ENCODE data around the gene SLC16A8. TPM values are rescaled to one million over a fixed set of nuclear protein-coding genes. Genes with fewer than 3 reads are reported as not detected.

SLC16A8 gene, protein sequence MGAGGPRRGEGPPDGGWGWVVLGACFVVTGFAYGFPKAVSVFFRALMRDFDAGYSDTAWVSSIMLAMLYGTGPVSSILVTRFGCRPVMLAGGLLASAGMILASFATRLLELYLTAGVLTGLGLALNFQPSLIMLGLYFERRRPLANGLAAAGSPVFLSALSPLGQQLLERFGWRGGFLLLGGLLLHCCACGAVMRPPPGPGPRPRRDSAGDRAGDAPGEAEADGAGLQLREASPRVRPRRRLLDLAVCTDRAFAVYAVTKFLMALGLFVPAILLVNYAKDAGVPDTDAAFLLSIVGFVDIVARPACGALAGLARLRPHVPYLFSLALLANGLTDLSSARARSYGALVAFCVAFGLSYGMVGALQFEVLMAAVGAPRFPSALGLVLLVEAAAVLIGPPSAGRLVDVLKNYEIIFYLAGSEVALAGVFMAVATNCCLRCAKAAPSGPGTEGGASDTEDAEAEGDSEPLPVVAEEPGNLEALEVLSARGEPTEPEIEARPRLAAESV
- polyA plus RNA-seq (2011; rRNA removed) (0.11 TPM in 1 of 2 replicates, not detected in the other), polyA minus RNA-seq (2011; rRNA and poly(A)+ RNA removed) (not detected in 2 replicates)

GRCh38 chr22:38083931-38084631 lies at the start of gene SLC16A8:
Gene SLC16A8, minus strand, starts transcription at chr22:38084184. Its CDS starts 1,311 bp downstream, at chr22:38082873.
- DNase-seq (ENCODE audit: low read depth, low spot score): no peak
- no peaks in the 10 kb centered on the region; the same call in 1 of the 2 replicates for H3K9me3 ChIP-seq (ENCODE audit: control insufficient read depth, insufficient read depth, low read length)
- no peak within 1 kb of the TSS for H3K4me3 ChIP-seq (ENCODE audit: low read depth, low read length)
- H3K27ac ChIP-seq (ENCODE audit: low read depth, low read length): no peak within 1 kb of the TSS
- TF ChIP-seq CTCF (IDR thresholded peaks at IDR 0.05; ENCODE audit: low read depth, low read length): no peak
- POLR2A ChIA-PET: no interaction called here
- CTCF ChIA-PET: interaction anchor here (0.5 to 0.6 kb wide), 2 partner anchors 10 to 278 kb away, joined by 4 to 5 read pairs; no protein-coding TSS in a partner anchor
- peaks cover 54% of the 10 kb centered on the region for H3K27me3 ChIP-seq (ENCODE audit: control insufficient read depth, insufficient read depth, low read length)

GRCh38 chr22:38133331-38133730 lies 49.3 kb upstream of the SLC16A8 start:
- no peak for DNase-seq (ENCODE audit: low read depth, low spot score)
- POLR2A ChIA-PET: no interaction called here
- Histone ChIP-seq H3K27me3 (ENCODE audit: control insufficient read depth, insufficient read depth, low read length) (no peaks in the 10 kb centered on the region), H3K27ac (ENCODE audit: low read depth, low read length) (no peak overlapping the region), H3K4me3 (ENCODE audit: low read depth, low read length) (no peak overlapping the region), H3K9me3 (ENCODE audit: control insufficient read depth, insufficient read depth, low read length) (no peaks in the 10 kb centered on the region; the same call in 1 of the 2 replicates)
- CTCF ChIA-PET: no interaction called here
- TF ChIP-seq CTCF (IDR thresholded peaks at IDR 0.05; ENCODE audit: low read depth, low read length): no peak

DNA sequence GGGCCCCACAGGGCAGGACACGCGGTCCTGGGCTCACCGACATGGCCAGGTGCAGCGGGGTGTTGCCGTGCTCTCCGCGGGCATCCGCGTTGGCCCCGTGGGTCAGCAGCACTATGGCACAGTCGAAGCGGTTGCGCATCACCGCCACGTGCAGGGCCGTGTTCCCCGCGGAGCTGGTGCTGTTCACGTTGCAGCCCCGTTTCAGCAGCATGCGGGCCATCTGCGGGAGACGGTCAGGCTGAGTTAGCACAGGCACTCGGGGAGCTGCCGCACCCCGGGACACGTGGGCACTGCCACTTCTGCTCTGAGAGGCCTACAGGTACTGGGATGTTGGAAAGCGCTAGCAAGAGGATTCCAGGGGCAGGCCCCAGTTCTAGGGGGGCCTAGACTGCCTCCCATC lies 48.8 kb upstream of the SLC16A8 start:
- no peak for DNase-seq (ENCODE audit: low read depth, low spot score)
- Histone ChIP-seq H3K27me3 (ENCODE audit: control insufficient read depth, insufficient read depth, low read length) (no peaks in the 10 kb centered on the region), H3K4me3 (ENCODE audit: low read depth, low read length) (no peak overlapping the region), H3K9me3 (ENCODE audit: control insufficient read depth, insufficient read depth, low read length) (no peaks in the 10 kb centered on the region; the same call in 1 of the 2 replicates), H3K27ac (ENCODE audit: low read depth, low read length) (no peak overlapping the region)
- ChIA-PET POLR2A (no interaction called here), CTCF (no interaction called here)
- no peak for TF ChIP-seq CTCF (IDR thresholded peaks at IDR 0.05; ENCODE audit: low read depth, low read length)

DNA sequence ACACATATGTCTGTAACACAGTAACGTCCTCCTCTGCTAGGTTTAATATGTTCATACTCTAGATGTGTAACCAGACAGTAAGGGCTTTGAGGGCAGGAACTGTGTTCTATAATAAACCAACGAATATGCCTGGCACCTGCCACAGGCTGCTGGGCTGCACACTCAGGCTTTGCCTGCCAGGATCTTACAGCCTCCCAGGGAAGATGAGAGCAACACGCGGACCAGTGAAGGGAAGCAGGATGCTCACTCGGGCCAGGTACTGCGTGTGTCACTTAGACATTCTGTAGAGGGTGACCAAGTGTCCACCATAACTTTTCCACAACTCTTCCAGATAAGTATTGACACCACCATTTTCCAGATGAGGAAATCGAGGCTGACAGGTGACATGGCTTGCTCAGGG lies 48.2 kb upstream of the SLC16A8 start:
- Histone ChIP-seq H3K4me3 (ENCODE audit: low read depth, low read length) (no peak overlapping the region), H3K9me3 (ENCODE audit: control insufficient read depth, insufficient read depth, low read length) (no peaks in the 10 kb centered on the region; the same call in 1 of the 2 replicates), H3K27ac (ENCODE audit: low read depth, low read length) (no peak overlapping the region), H3K27me3 (ENCODE audit: control insufficient read depth, insufficient read depth, low read length) (no peaks in the 10 kb centered on the region)
- ChIA-PET CTCF (no interaction called here), POLR2A (no interaction called here)
- TF ChIP-seq CTCF (IDR thresholded peaks at IDR 0.05; ENCODE audit: low read depth, low read length): no peak
- DNase-seq (ENCODE audit: low read depth, low spot score): no peak

Measured in AG04450 (cell line).